Measurements from ENCODE around the gene SMURF1.
A peak's percentile ranks its signal among the peaks of the same experiment; 100 is the strongest.
"Not testable (repeated sequence)": the region's sequence is repeated elsewhere in the genome, so short reads cannot be mapped to it uniquely, and the experiment has no call there.

The SMURF1 gene

GRCh38 chr7:99165816-99166215 lies 21.9 kb upstream of the SMURF1 start:
- no peak overlapping the region for H3K4me3 ChIP-seq (ENCODE audit: low read length)
- DNase-seq (ENCODE audit: low read depth), result no peak
- TF ChIP-seq, protein P1, sequence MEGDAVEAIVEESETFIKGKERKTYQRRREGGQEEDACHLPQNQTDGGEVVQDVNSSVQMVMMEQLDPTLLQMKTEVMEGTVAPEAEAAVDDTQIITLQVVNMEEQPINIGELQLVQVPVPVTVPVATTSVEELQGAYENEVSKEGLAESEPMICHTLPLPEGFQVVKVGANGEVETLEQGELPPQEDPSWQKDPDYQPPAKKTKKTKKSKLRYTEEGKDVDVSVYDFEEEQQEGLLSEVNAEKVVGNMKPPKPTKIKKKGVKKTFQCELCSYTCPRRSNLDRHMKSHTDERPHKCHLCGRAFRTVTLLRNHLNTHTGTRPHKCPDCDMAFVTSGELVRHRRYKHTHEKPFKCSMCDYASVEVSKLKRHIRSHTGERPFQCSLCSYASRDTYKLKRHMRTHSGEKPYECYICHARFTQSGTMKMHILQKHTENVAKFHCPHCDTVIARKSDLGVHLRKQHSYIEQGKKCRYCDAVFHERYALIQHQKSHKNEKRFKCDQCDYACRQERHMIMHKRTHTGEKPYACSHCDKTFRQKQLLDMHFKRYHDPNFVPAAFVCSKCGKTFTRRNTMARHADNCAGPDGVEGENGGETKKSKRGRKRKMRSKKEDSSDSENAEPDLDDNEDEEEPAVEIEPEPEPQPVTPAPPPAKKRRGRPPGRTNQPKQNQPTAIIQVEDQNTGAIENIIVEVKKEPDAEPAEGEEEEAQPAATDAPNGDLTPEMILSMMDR (IDR thresholded peaks at IDR 0.05; ENCODE audit: insufficient read depth, low read depth, low read length, missing control alignments), result no peak

DNA sequence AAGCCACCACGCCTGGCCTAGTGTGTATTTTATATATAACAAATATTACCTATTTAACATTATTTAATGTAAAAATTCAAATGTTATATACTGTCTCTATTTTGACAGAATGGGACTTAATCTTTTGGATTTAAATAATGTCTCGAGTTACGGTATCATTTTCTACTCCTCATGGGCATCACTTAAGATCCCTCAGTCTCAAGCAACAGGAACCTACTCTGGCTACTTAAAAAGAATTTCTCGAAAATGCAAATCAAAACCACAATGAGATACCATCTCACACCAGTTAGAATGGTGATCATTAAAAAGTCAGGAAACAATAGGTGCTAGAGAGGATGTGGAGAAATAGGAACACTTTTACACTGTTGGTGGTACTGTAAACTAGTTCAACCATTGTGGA lies 19.8 kb upstream of the SMURF1 start:
- H3K4me3 ChIP-seq (ENCODE audit: low read length); DNase-seq (ENCODE audit: low read depth): not testable (repeated sequence)

GRCh38 chr7:99156649-99157048 lies 12.7 kb upstream of the SMURF1 start:
- H3K4me3 ChIP-seq (ENCODE audit: low read length), result no peak overlapping the region
- TF ChIP-seq, protein P1 (IDR thresholded peaks at IDR 0.05; ENCODE audit: insufficient read depth, low read depth, low read length, missing control alignments), result no peak
- DNase-seq (ENCODE audit: low read depth), result no peak

- no peak for DNase-seq (ENCODE audit: low read depth)
- H3K4me3 ChIP-seq (ENCODE audit: low read length), result no peak overlapping the region
- TF ChIP-seq, protein P1 (IDR thresholded peaks at IDR 0.05; ENCODE audit: insufficient read depth, low read depth, low read length, missing control alignments), result no peak
Measured at GRCh38 chr7:99155211-99155610, 11.3 kb upstream of the SMURF1 start.

DNA sequence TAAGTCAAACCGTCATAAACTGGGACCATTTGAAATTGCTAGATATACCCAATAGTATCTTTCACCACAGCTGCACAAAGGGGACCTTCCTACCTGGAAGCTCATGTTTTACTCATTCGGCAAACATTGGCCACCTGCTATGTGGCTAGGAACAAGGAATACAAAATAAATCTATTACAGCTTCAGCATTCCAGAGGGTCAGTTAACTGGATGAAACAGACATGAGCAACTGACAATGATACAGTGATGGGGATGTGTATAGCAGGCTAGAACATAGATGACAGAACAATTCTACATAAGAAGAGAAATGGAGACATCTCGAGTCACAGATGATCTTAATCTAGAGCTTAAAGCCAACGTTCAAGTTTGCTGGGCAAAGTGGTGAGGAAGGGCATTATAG lies 3.1 kb upstream of the SMURF1 start:
- TF ChIP-seq, protein P1 (IDR thresholded peaks at IDR 0.05; ENCODE audit: insufficient read depth, low read depth, low read length, missing control alignments), result no peak
- no peak overlapping the region for H3K4me3 ChIP-seq (ENCODE audit: low read length)
- no peak for DNase-seq (ENCODE audit: low read depth)

- TF ChIP-seq, protein P1 (IDR thresholded peaks at IDR 0.05; ENCODE audit: insufficient read depth, low read depth, low read length, missing control alignments), result no peak
- H3K4me3 ChIP-seq (ENCODE audit: low read length), result peak overlapping the region; percentile 70
- no peak for DNase-seq (ENCODE audit: low read depth)
Measured at GRCh38 chr7:99143521-99143852, 421 bp downstream of the SMURF1 start.

- H3K4me3 ChIP-seq (ENCODE audit: low read length), result peak overlapping the region; percentile 70
- TF ChIP-seq, protein P1 (IDR thresholded peaks at IDR 0.05; ENCODE audit: insufficient read depth, low read depth, low read length, missing control alignments), result no peak
- DNase-seq (ENCODE audit: low read depth), result peak; percentile 99
Measured at GRCh38 chr7:99142727-99143520, 984 bp downstream of the SMURF1 start.

Data from epithelial cell of esophagus (primary cell).